Measurements from ENCODE around the gene SPTY2D1. TPM values are rescaled to one million over a fixed set of nuclear protein-coding genes. Genes with fewer than 3 reads are reported as not detected.
"Not testable (repeated sequence)": the region's sequence is repeated elsewhere in the genome, so short reads cannot be mapped to it uniquely, and the experiment has no call there.

SPTY2D1 gene
- 32.1 and 37.5 TPM in 2 replicates for total RNA-seq (2022)
- percentile 85 among the genes with signal in this experiment for Bru-seq, nascent RNA
- BruChase-seq, experiment 1, labeled RNA remaining after a 6-hour chase = percentile 82 among the genes with signal in this experiment
- BruChase-seq, experiment 2, labeled RNA remaining after a 2-hour chase = percentile 90 among the genes with signal in this experiment
- long read RNA-seq, full-length matches to known transcripts = 6 of 16 reads
- long read RNA-seq, partial matches to known transcripts = 1 of 16 reads
- long read RNA-seq, other reads (novel, unspliced or antisense) = 9 of 16 reads

GRCh38 chr11:18634140-18635032, at the start of gene SPTY2D1:
TSS of gene SPTY2D1 (minus strand) at chr11:18634342. CDS start at chr11:18634257, 85 bp downstream.
- H3K27ac Mint-ChIP-seq (ENCODE audit: unreplicated experiment) = peak within 1 kb of the TSS; percentile 95
- no peaks in the 10 kb centered on the region for H3K4me1 Mint-ChIP-seq (ENCODE audit: low read depth, unreplicated experiment)
- H3K4me3 Mint-ChIP-seq (ENCODE audit: low read depth, unreplicated experiment) = peak within 1 kb of the TSS; percentile 82
- H3K9me3 Mint-ChIP-seq (ENCODE audit: low read depth, unreplicated experiment) = no peaks in the 10 kb centered on the region
- DNase-seq = peak; percentile 97
- intact Hi-C loops (cut with micrococcal nuclease; ENCODE audit: unreplicated experiment) = loop anchor here (10.0 kb wide), 1 partner anchor 90 kb away; the partner anchor contains the start of gene IGSF22
- no peak for TF ChIP-seq CTCF (IDR thresholded peaks at IDR 0.05; ENCODE audit: unreplicated experiment)
- no peaks in the 10 kb centered on the region for H3K27me3 Mint-ChIP-seq (ENCODE audit: unreplicated experiment)
- CTCF ChIA-PET = interaction anchor here (1.1 to 2.1 kb wide), 2 partner anchors 87 to 112 kb away, joined by 3 to 7 read pairs; no protein-coding TSS in a partner anchor
- H3K36me3 Mint-ChIP-seq (ENCODE audit: insufficient read depth, unreplicated experiment) = peaks cover 21% of the 10 kb centered on the region
- TSS peak; percentile 96 for BruUV-seq (replicated peaks)

GRCh38 chr11:18682466-18682865, 48.3 kb upstream of the SPTY2D1 start:
- no peak for DNase-seq
- Mint-ChIP-seq H3K27me3 (ENCODE audit: unreplicated experiment) (no peaks in the 10 kb centered on the region), H3K4me3 (ENCODE audit: low read depth, unreplicated experiment) (no peak overlapping the region), H3K27ac (ENCODE audit: unreplicated experiment) (no peak overlapping the region), H3K36me3 (ENCODE audit: insufficient read depth, unreplicated experiment) (no peaks in the 10 kb centered on the region), H3K9me3 (ENCODE audit: low read depth, unreplicated experiment) (no peaks in the 10 kb centered on the region), H3K4me1 (ENCODE audit: low read depth, unreplicated experiment) (no peaks in the 10 kb centered on the region)
- CTCF ChIA-PET = no interaction called here
- BruUV-seq (replicated peaks) = no TSS peak
- intact Hi-C loops (cut with micrococcal nuclease; ENCODE audit: unreplicated experiment) = no loop called here
- no peak for TF ChIP-seq CTCF (IDR thresholded peaks at IDR 0.05; ENCODE audit: unreplicated experiment)

- BruUV-seq (replicated peaks); H3K27me3 Mint-ChIP-seq (ENCODE audit: unreplicated experiment); H3K4me1 Mint-ChIP-seq (ENCODE audit: low read depth, unreplicated experiment); CTCF ChIA-PET; intact Hi-C loops (cut with micrococcal nuclease; ENCODE audit: unreplicated experiment); H3K27ac Mint-ChIP-seq (ENCODE audit: unreplicated experiment); H3K36me3 Mint-ChIP-seq (ENCODE audit: insufficient read depth, unreplicated experiment); H3K9me3 Mint-ChIP-seq (ENCODE audit: low read depth, unreplicated experiment); DNase-seq; H3K4me3 Mint-ChIP-seq (ENCODE audit: low read depth, unreplicated experiment): not testable (repeated sequence)
These were observed 47.8 kb upstream of the SPTY2D1 start for GRCh38 chr11:18681949-18682348.

GRCh38 chr11:18677560-18677959, 43.4 kb upstream of the SPTY2D1 start:
- no peaks in the 10 kb centered on the region for H3K9me3 Mint-ChIP-seq (ENCODE audit: low read depth, unreplicated experiment)
- BruUV-seq (replicated peaks) = no TSS peak
- peaks cover 8% of the 10 kb centered on the region for H3K4me1 Mint-ChIP-seq (ENCODE audit: low read depth, unreplicated experiment)
- H3K4me3 Mint-ChIP-seq (ENCODE audit: low read depth, unreplicated experiment) = no peak overlapping the region
- H3K27me3 Mint-ChIP-seq (ENCODE audit: unreplicated experiment) = no peaks in the 10 kb centered on the region
- no peak overlapping the region for H3K27ac Mint-ChIP-seq (ENCODE audit: unreplicated experiment)
- H3K36me3 Mint-ChIP-seq (ENCODE audit: insufficient read depth, unreplicated experiment) = no peaks in the 10 kb centered on the region
- intact Hi-C loops (cut with micrococcal nuclease; ENCODE audit: unreplicated experiment) = no loop called here
- CTCF ChIA-PET = interaction anchor here (0.7 kb wide), 1 partner anchor 218 kb away, joined by 3 read pairs; no protein-coding TSS in a partner anchor
- TF ChIP-seq CTCF (IDR thresholded peaks at IDR 0.05; ENCODE audit: unreplicated experiment) = no peak
- DNase-seq = no peak

Data from Calu3 (cell line).